Muscle of arm (tissue), 12 donors: Measurements from ENCODE around the gene OGFR. TPM values are rescaled to one million over a fixed set of nuclear protein-coding genes. Genes with fewer than 3 reads are reported as not detected.

ENCODE experiments used
- DNase-seq: peaks from one replicate; pipeline ENCODE4 v3.0.0-alpha.2; 2013
- polyA plus RNA-seq, 12 donors: library from polyadenylated mRNA; unstranded; fragments of 120-200 nt; gene quantifications; one replicate each; pipeline ENCODE4 v1.2.1, GENCODE V29; 2013; ENCODE audit not compliant: insufficient read length in 12 of 12

The OGFR gene
- polyA plus RNA-seq, 12 donors, result 12.0 to 27.2 (median 14.5) TPM; not detected in 1

DNA sequence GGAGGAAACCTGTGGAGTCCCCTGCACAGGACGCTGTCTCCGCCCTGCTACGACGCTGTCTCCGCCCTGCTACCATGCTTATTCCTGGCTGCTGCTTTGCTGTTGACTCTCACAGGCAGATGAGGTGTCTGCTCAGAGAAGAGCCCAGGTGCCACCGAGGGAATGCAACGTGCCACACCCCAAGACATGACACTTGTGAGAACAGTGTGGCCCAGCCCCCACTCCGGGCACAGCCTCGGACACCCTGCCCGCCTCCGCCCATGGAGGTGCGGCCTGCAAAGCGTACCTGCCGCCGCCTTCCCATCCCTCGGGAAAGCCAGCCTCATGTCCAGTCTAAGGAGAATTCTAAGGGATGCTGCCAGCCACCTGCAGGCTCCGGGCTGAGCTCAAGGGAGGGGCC lies 23.9 kb upstream of the OGFR start:
- DNase-seq, result no peak

DNA sequence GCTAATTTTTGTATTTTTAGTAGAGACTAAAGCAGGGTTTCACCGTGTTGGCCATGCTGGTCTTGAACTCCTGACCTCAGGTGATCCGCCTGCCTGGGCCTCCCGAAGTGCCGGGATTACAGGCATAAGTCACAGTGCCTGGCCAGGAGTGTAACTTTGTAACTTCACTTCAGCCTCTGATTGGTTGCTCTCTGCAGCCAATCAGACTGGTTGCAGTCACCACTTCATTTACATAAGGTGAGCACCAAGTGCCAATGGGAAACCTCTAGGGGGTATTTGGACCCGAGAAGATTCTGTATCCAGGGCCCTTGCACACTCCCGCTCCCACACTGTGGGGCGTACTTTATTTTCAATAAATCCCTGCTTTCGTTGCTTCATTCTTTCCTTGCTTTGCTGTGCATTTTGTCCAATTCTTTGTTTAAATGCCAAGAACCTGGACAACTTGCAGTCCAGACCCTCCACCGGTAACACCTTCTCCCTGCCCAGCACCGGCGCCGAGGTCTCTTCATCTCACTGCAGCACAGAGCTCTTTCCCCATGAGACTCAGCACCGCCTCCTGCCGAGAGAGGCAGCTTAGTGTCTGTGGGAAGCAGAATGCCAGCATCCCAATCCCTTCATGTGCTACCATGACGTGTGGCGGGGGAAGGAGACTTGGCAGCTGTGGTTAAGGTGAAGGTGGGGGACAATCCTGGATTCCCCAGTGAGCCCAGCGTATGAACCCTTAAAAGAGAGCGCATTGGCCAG lies 22.3 kb upstream of the OGFR start:
- DNase-seq, result no peak

DNA sequence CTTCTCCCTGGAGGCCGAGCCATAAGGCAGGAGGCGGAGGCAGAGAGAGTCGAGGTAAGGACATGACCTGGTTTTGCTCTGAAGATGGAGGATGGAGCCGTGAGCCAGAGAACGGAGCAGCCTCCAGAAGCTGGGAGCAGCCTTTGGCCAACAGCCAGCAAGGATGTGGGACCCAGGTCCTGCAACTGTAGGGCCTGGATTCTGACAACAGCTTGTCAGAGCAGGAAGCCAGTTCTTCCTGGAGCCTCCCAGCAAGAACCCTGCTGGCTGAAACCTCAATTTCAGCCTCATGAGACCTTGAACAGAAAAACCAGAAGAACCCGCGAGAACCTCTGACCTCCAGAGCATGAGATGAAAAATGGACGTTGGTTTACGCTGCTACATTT lies 21.7 kb upstream of the OGFR start:
- DNase-seq, result no peak

DNA sequence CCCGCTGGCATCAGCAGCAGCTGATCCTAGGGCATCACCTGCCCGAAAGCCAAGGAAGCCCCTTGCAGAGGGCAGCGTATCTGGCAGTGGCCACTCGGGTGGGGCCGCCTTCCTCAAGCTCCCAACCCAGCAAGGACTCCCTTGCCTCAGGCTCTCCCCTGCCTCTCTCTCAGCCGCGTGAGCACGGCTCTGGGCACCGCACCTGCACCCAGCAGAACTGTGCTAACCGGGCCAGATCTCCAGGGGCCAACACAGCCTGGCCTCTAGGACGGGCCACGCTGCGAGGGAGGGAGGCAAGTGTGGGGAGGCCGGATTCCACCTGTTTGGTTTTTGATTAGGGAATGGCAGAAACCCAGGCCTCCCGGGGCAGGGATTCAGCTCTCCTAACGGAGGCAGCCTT lies 20.1 kb upstream of the OGFR start:
- no peak for DNase-seq

DNA sequence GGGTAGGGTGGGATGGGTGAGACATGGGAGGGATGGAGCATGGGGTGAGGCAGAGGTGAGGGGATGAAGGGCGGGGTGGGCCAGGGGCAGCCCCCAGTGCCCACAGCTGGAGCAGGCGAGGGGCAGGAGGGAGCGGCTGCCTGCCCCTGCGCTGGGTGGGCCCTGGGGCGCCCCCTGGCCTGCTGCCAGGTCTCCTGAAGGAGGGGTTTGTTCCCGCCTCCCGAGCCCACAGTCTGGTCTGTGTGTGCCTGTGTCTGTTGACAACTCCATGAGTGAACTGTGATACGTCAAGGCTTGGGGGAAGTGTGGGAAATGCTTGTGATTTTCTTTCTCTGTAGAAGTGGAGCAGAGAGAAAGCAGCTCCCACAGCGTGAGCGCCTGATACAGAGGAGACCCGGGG lies 19.2 kb upstream of the OGFR start:
- DNase-seq, result no peak

DNA sequence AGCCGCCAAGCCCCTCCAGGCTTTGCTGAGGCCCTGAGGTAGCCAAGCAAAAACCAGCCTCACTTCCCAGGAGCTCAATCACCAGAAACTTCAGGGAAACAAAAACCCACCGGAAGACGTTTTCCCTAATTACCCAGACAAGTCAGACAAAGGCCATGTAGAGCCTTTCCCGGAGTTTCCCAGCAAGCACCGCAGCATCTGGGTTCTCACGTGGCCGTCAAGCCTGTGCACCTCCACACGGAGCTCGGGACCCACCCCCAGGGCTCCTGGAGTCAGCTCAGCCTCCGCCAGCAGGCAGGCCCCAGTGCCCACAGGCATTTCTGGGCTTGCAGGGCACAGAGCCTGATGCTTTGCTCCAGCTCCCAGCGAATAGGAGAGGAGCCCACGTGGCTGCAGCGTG lies 18.5 kb upstream of the OGFR start:
- no peak for DNase-seq

DNA sequence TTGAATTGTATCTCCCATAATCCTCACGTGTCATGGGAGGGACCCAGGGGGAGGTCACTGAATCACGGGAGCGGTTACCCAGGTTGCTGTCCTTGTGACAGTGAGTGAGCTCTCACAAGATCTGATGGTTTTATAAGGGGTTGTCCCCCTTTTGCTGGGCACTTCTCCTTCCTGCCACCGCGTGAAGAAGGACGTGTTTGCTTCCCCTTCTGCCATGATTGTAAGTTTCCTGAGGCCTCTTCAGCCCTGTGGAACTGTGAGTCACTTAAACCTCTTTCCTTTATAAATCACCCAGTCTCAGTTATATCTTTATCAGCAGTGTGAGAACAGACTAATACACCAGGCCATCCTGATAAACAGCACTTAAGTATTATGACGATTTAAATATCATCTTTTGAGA lies 17.3 kb upstream of the OGFR start:
- DNase-seq, result no peak

DNA sequence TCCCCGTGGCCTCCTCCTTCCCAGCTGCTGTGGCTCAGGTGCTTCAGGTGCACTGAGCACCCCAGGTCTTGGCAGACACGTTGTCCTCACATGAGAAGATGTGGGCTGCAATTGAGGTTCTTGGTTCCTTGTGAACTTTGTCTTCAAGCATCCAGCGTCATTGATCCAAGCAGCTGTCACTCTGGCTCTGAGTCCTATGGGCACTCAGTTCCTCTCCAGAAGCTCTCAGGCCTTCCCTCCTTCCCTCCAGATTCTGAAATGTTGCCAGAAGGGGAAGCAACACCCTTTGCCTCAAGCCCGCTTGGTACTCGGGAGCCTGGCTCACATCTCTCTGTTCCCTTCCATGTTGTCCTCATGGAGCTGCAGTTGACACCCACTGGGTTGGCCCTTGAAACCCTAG lies 16.8 kb upstream of the OGFR start:
- no peak for DNase-seq

DNA sequence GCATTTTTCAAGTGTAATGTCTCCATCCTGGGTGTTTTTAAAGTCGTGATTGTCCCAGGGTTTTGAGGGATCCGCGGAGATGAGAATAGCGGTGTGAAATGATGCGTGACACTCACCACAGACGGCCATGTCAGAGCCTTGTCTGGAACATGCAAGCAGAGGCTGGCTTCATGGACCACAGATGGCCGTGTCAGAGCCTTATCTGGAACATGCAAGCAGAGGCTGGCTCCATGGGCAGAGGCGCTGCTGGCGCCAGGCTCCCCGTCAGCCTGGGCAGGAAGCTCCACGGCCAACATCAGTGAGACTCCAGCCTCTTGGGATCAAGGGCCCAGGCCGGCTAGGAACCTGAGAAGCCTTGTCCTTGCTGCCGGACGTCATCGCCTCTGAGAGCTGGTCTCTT lies 16.0 kb upstream of the OGFR start:
- DNase-seq, result no peak

DNA sequence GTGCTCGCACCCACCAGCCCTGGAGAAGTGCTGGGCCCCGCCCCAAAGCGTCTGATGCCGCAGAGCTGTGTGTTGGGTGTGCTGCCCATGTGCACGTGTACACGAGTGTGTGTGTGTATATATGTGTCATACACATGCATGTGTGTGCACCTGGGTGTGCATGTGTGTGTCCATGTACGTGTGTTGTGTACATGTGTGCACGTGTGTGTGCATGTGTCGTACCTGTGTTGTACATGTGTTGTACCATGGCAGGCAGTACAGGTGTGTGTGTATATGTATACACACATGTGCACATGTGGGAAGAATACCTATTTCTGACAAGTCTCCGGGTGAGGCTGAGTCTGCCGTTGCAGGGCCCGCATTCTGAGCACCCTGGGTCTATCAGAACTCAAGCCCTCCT lies 14.6 kb upstream of the OGFR start:
- no peak for DNase-seq

DNA sequence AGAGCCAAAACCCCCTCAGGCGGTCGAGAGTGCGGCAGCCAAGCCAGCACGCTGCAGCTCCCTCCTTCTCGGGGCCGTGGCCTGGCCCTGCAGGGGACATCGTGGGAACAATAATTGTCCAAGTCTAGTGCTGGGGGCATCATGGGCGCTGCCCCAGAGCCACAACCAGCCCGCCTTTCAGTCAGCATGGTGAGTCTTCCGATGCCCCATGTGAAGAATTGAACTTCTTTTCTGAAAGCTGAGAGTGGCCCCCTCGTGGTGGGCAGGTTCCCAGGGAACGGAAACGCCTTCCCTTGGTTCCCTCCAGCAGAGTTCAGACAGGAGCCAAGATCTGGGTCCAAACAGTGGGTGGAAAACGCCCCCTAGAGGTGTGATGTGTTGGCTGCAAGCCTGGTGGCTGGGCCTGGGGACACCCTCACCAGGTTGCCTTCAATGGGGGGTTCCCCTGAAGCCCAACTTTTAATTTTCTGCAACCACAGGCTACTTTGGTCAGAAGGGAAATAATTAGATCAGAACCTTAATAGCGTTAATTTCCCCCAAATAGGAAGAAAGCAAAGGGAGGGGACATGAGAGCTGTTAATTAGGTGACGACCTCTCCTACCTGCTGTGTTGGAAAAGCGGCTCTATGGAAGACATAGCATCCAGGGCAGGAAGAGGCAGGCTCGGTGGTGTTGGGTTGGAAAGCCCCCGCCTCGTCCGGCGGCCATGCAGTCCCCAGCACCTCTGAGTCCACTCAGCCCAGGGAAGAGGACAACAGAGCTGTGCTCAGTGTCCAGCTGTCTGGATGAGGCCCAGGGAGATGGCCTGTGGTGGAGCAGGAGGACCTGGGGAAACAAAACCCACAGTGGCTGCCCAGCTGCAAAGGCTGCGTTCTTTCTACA lies 13.1 kb upstream of the OGFR start:
- peak; percentile 88 for DNase-seq

DNA sequence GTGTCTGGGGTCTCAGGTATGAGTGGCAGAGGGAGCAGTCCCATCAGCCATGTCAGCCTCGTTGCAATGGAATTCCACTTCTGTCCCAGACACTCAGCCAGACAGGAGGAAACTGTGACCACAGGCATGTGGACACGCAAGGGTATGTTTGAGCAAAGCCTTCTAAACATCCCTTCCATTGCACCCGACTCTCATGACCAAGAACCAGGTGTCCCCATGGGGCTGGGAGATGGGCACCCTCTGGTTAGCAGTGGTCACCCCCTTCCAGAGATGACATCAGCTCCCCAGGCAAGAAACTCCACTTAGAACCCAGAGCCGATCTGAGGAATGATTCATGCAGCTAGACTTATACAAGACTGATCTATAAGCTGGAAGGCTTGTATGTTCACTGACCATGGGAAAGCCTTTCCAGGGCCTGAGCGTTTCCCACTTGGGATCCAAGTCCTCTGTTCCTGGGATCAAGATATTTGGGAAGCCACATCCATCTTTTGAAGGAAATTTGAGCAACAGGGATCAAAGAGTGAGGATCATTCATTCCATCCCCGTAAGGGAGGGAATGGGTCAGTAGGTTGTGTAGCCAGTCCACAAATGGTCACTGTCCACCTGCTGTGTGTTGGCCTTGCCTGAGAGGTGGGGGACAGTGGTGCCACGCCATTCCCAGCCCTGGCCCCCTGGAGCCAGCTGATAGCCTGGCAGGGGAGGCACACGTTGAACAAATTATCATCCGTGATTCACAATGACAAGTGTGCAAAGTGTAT lies 12.3 kb upstream of the OGFR start:
- no peak for DNase-seq

DNA sequence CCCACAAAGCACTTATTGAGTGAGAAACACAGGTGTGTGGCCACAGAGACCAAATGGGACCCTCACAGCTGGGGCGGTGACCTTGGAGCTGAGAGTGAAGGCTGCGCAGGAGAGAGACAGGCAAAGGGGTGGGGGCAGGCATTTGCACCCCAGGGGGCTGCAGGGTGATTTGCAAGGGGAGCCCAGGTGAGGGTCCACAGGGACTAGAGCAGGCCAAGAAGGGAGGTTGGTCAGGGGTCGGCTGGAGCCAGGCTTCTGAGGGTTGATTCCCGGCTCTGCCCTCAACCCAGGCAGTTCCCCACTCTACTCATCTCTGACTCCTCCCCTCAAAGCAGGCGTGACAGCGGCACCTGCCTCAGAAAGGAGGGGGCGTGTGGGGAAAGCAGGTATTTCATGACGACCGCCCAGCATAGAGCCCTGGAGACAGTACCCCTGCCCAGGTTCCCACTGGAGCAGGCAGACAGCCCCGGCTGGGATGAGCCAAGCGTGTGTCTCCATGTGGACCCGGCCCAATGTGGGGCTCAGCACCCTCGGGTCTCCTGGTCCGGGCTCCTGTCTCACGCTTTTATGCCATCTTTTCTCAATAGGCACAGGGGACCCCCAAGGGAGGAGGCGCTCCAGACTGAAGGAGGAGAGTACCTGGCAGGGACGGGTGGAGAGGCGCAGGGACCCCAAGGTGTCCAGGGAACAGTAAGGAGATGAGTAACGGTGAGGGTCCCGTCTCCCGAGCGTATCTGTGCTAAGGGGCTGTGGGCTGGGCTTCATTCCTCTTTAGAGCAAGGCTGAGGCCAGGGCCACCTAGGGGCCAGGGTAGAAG lies 11.5 kb upstream of the OGFR start:
- DNase-seq, result no peak

DNA sequence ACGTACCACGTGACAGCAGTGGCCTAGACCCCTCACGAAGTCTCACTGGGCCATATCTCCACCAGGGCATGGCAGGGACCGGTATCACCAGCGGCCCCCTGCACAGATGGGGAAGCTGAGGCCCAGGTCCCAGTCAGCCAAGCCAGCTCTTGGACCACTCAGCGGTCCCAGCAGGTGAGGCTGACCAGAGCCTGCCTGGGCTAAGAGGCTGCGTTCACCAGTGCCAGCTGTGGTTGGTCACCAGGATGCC lies 11.0 kb upstream of the OGFR start:
- DNase-seq, result no peak

DNA sequence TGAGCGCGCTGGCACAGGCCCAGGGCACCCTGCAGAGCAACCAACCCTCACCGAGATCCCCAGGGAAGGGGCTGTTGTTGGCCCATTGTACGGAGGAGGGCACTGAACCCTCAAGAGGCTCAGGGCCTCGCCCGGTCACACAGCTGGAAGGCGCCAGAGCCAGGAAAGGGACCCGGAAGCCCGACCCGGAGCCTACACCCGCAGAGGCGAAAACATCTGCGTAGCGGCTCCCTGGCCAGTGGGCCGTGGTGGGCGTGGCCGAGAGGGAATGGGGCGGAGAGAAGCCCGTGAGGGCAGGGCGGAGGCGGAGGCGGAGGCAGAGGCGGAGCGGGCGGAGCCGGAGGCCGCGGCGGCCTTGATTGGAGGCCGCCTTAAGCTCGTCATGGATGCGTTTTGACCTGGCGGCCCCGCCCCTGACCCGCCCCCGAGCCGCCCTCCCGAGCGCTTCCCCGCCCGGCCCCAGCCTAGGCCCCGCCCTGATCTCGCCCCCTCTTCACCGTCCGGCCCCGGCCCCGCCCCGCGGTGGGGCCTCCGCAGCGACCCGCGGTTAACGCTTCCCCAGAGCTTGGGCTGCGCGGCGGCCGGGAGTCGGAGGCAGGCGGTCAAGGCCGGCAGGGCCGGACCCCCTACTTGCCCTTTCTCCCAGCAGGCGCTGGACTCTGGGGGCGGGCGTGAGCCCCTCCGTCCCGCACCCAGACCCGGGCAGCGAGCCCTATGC lies 10.5 kb upstream of the OGFR start:
- DNase-seq, result peak; percentile 95

DNA sequence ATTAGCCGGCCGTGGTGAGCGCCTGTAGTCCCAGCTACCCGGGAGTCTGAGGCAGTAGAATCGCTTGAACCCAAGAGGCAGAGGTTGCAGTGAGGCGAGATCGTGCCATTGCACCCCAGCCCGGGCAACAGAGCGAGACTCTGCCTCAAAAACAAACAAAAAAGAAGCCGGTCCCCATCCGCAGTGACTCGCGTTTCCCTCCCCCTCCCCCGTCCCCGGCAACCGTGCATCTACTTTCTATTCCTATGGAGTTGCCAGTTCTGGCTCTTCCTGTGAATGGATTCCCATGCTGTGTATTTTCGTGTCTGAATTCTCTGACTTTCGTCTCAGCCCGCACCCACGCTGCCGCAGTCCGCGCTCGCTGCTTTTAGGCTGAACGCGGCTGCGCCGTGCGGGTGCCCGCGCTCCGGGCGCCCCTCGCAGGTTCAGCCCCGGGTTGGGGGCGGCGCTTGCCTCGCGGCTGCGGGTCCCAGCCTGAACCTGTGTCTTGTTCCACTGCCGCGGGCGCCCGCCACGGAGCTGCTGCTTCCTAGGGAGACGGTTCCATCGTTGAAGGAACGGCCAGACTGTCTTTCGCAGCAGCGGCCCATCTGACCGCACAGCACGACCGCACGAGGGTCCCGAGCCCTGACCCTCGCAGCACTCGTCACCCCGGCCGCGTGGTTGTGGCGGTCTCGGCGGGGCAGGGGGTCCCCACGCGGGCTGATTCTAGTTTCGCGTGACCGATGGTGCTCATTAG lies 9.4 kb upstream of the OGFR start:
- no peak for DNase-seq

DNA sequence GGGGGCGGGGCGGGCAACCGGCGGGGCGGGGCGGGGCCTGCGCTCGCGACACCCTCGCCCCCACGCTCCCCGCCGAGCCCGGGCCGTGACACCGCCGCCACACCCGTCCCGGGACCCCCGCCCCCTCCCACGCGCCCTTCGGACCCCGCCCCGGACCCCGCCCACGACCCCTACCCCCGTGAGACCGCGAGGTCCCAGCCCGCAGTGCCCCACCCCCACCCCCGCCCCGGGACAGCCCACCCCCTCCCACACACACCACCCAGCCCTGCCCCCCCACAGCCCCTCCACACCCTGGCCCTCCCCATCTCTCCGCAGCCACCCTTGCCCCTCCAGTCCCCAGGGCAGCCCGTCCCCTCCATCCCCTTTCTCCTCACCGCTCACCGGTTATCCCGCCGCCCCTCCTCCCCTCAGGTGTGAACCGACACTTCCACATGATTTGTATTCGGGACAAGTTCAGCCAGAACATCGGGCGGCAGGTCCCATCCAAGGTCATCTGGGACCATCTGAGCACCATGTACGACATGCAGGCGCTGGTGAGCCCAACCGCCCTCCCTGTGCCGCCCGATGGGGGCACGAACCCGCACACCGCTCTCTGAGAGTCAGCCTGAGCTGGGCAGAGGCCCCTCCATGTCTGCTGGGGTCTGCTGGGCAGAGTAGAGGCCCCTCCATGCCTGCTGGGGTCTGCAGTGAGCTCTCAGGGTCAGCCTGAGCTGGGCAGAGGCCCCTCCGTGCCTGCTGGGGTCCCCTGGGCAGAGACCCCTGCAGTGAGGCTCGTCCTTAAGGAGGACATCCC lies 7.7 kb upstream of the OGFR start:
- DNase-seq, result no peak

DNA sequence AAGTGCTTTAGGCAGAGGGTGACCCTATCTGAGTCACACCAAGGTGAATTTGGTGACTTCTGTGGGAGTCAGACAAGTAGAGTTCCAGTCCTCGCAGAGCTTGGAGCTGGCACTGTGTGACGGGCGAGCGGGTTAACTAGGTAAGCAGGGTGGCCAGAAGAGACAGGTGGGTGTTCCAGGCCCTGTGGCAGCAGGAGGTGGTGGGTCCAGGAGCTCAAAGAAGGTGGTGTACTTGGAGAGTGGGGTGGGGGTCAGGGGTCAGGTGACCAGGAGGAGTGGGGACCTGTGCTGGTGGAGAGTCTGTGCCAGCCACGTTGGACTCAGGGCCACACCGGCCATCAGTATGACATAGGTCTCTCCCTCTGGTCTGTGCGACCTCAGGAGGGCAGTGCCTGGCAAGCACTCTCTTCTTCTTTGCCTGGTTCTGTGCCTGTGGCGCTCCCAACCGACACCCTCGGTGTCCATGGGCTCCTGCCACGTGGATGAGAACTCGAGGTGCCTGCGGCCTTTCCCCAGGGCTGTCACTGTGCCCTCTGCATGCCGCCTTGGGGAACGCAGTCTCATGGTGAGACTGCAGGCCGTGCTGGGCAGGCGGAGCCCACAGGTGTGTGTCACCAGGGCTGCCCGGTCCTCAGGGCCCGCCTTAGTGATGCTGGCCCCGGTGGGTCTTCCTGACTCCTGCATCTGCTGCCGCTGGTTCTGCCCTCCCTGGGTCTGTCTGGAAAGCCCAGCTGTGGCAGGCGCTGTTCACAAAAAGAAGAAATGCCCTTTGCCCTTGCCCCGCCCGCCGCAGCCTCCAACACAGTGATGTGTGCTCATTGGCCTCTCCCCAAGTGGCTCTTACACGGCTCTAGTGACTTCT lies 6.7 kb upstream of the OGFR start:
- DNase-seq, result no peak

DNA sequence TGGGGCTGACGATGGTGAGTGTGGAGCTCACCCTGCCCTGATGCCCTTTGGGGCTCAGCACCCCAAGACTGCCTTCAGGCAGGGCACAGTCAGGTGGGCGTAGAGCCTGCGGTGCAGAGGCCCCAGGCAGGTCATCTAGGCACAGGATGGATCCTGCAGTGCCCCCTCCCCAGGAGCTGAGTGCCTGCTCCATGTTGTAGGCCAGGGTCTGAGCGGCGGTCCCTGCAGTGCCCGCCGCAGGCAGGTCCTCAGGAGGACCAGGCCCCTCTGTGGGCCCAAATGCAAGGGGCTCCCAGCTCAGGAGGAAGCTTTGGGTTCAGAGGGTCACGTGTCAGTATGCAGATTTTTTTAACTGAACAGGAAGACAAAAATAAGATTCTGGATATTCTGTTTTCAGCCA lies 5.6 kb upstream of the OGFR start:
- no peak for DNase-seq
